K562 (cell line): ENCODE data around the gene LSM14B. TPM values are rescaled to one million over a fixed set of nuclear protein-coding genes. Genes with fewer than 3 reads are reported as not detected.

ENCODE experiments used
- ARNT ChIP-seq, 2 experiments: fragments of 450-650 bp; IDR thresholded peaks; 2 replicates each; pipeline ENCODE4 v1.6.1; 2016; ENCODE audit warnings: mild to moderate bottlenecking in 1 of 2
- ATF1 ChIP-seq, 2 experiments: fragments of 450-650 bp in 1 of 2; IDR thresholded peaks; 2 replicates each; pipeline ENCODE4 v1.6.1; 2016; ENCODE audit warnings: missing compliant biosample characterization in 1 of 2, missing genetic modification characterization in 1 of 2
- BACH1 ChIP-seq: fragments of 200-800 bp; sonication (Bioruptor generic); IDR thresholded peaks from 2 replicates; pipeline ENCODE4 v1.6.1; 2016; ENCODE audit warnings: missing genetic modification characterization, missing compliant biosample characterization
- BDP1 ChIP-seq: IDR thresholded peaks from 3 replicates; pipeline ENCODE4 v1.6.1; 2011; ENCODE audit not compliant: insufficient read length, insufficient read depth
- CAMTA2 ChIP-seq: fragments of 250-450 bp; sonication (Bioruptor Pico); conservative IDR thresholded peaks from 2 replicates; pipeline ENCODE4 v1.5.1; 2022
- DMBX1 ChIP-seq: fragments of 250-450 bp; sonication (Bioruptor Pico); IDR thresholded peaks from 2 replicates; pipeline ENCODE4 v1.8.0; 2022; ENCODE audit warnings: inconsistent platforms, mild to moderate bottlenecking, moderate library complexity, borderline replicate concordance
- E2F1 ChIP-seq: sonication (generic); formaldehyde crosslinking; IDR thresholded peaks from 2 replicates; pipeline ENCODE4 v1.8.1; 2023; ENCODE audit warnings: mild to moderate bottlenecking, missing genetic modification reagents, moderate library complexity
- HES1 ChIP-seq: fragments of 450-650 bp; IDR thresholded peaks from 2 replicates; pipeline ENCODE4 v1.6.1; 2016; ENCODE audit warnings: low read depth, mild to moderate bottlenecking, moderate library complexity
- MIER1 ChIP-seq: fragments of 450-650 bp; IDR thresholded peaks from 2 replicates; pipeline ENCODE4 v1.6.1; 2016; ENCODE audit warnings: antibody characterized with exemption, mild to moderate bottlenecking, low read depth
- NCOA6 ChIP-seq: fragments of 450-650 bp; IDR thresholded peaks from 2 replicates; pipeline ENCODE4 v1.6.1; 2017; ENCODE audit warnings: mild to moderate bottlenecking
- NFIC ChIP-seq: fragments of 450-650 bp; IDR thresholded peaks from 2 replicates; pipeline ENCODE4 v1.6.1; 2017; ENCODE audit warnings: mild to moderate bottlenecking, inconsistent platforms
- POLR2AphosphoS2 ChIP-seq: IDR thresholded peaks from 2 replicates; pipeline ENCODE4 v1.6.1; 2012; ENCODE audit warnings: low read length, improper control_type of control experiment
- POLR2B ChIP-seq: fragments of 450-650 bp; IDR thresholded peaks from 2 replicates; pipeline ENCODE4 v1.6.1; 2018; ENCODE audit warnings: low read depth; ENCODE audit not compliant: partially characterized antibody
- SUPT5H ChIP-seq: fragments of 450-650 bp; IDR thresholded peaks from 2 replicates; pipeline ENCODE4 v1.6.1; 2016
- TEAD1 ChIP-seq, 2 experiments: fragments of 450-650 bp in 1 of 2; sonication (generic) in 1 of 2; formaldehyde crosslinking; IDR thresholded peaks; 2 replicates each; pipeline versions ENCODE4 v1.4.0 to v1.8.0; 2020 to 2022; ENCODE audit warnings: mild to moderate bottlenecking in 2 of 2, missing genetic modification reagents in 1 of 2
- THRB ChIP-seq: fragments of 450-650 bp; formaldehyde crosslinking; conservative IDR thresholded peaks from 2 replicates; pipeline ENCODE4 v1.4.0; 2022; ENCODE audit warnings: mild to moderate bottlenecking, missing genetic modification characterization
- TRIM28 ChIP-seq: fragments of 450-650 bp; IDR thresholded peaks from 2 replicates; pipeline ENCODE4 v1.6.1; 2017
- WHSC1 ChIP-seq: IDR thresholded peaks from one replicate; pipeline ENCODE4 v1.6.1; 2012; ENCODE audit warnings: low read length, control low read depth, inconsistent platforms
- XRCC3 ChIP-seq: fragments of 450-650 bp; IDR thresholded peaks from 2 replicates; pipeline ENCODE4 v1.6.1; 2017; ENCODE audit warnings: mild to moderate bottlenecking, moderate library complexity
- ZNF3 ChIP-seq: fragments of 250-450 bp; sonication (Bioruptor Pico); IDR thresholded peaks from 2 replicates; pipeline ENCODE4 v1.5.0; 2021; ENCODE audit warnings: mild to moderate bottlenecking, moderate library complexity
- ZNF778 ChIP-seq: fragments of 450-650 bp; formaldehyde crosslinking; IDR thresholded peaks from 2 replicates; pipeline ENCODE4 v1.4.0; 2020; ENCODE audit warnings: mild to moderate bottlenecking, moderate library complexity
- polyA plus RNA-seq, 8 experiments: library from polyadenylated mRNA; depleted of rRNA in 4 of 8; stranded (reverse) in 5 of 8; unstranded in 3 of 8; fragments of >200 nt; fragmentation: Nextera tagmentation in 2 of 8; fragmentation: Illumina TruSeq in 1 of 8; extraction: Ambion mirVana in 2 of 8; extraction: Trizol in 1 of 8; gene quantifications; 2 replicates each; pipeline versions ENCODE4 v1.2.1 to v1.2.3, GENCODE V29; 2011 to 2014; ENCODE audit warnings: inconsistent platforms in 1 of 8, missing spikeins in 1 of 8
- total RNA-seq, 7 experiments: library from RNA; depleted of rRNA in 6 of 7; stranded (reverse); fragments of >200 nt in 6 of 7; fragmentation: Illumina TruSeq in 2 of 7; extraction: Trizol in 2 of 7; gene quantifications; 2 replicates each; pipeline versions ENCODE4 v1.2.1 to v1.2.3, GENCODE V29; 2011 to 2021; ENCODE audit warnings: low replicate concordance in 1 of 7
- TF ChIP-seq, protein P1 (sequence below): IDR thresholded peaks from 2 replicates; pipeline ENCODE4 v1.6.1; 2016; ENCODE audit warnings: missing genetic modification characterization, missing compliant biosample characterization
- TF ChIP-seq, protein P2 (sequence below): sonication (generic); formaldehyde crosslinking; IDR thresholded peaks from 2 replicates; pipeline ENCODE4 v1.9.0; 2022; ENCODE audit warnings: mild to moderate bottlenecking, missing genetic modification reagents
- TF ChIP-seq, protein P3 (sequence below): sonication (generic); formaldehyde crosslinking; IDR thresholded peaks from 2 replicates; pipeline ENCODE4 v1.8.1; 2023; ENCODE audit warnings: mild to moderate bottlenecking, missing genetic modification reagents

Gene LSM14B
- total and polyA plus RNA-seq, 9 of the 15 experiments (the other 6 are each of a cell fraction or from before 2014, with no cell fraction given): 0.66 to 36.0 (median 20.2) TPM

GRCh38 chr20:62134735-62135231 is 12.5 kb downstream of the LSM14B start (continued):
- TF ChIP-seq E2F1 (no peak), CAMTA2 (no peak), BDP1 (no peak), HES1 (no peak), BACH1 (tag) (no peak), NCOA6 (no peak), DMBX1 (CRISPR knock-in tag) (no peak), NFIC (peak; percentile 39), MIER1 (no peak), ATF1 (CRISPR knock-in tag; IDR thresholded peaks at IDR 0.05) (no peak), ATF1 (tag; IDR thresholded peaks at IDR 0.05) (no peak), POLR2B (peak; percentile 22), TEAD1 (CRISPR knock-in tag; IDR thresholded peaks at IDR 0.05) (no peak), TRIM28 (no peak), ZNF3 (CRISPR knock-in tag) (no peak), XRCC3 (no peak), POLR2AphosphoS2 (peak; percentile 88; the same call in 1 of the 2 replicates), THRB (CRISPR knock-in tag) (no peak), ZNF778 (CRISPR knock-in tag) (no peak), ARNT (IDR thresholded peaks at IDR 0.05) (no peak), WHSC1 (no peak), SUPT5H (peak; percentile 18; the same call in 1 of the 2 replicates)
- TF ChIP-seq, protein P1, sequence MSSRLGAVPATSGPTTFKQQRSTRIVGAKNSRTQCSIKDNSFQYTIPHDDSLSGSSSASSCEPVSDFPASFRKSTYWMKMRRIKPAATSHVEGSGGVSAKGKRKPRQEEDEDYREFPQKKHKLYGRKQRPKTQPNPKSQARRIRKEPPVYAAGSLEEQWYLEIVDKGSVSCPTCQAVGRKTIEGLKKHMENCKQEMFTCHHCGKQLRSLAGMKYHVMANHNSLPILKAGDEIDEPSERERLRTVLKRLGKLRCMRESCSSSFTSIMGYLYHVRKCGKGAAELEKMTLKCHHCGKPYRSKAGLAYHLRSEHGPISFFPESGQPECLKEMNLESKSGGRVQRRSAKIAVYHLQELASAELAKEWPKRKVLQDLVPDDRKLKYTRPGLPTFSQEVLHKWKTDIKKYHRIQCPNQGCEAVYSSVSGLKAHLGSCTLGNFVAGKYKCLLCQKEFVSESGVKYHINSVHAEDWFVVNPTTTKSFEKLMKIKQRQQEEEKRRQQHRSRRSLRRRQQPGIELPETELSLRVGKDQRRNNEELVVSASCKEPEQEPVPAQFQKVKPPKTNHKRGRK (tag): no peak
- TF ChIP-seq, protein P2, sequence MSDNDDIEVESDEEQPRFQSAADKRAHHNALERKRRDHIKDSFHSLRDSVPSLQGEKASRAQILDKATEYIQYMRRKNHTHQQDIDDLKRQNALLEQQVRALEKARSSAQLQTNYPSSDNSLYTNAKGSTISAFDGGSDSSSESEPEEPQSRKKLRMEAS (CRISPR knock-in tag): no peak
- TF ChIP-seq, protein P3, sequence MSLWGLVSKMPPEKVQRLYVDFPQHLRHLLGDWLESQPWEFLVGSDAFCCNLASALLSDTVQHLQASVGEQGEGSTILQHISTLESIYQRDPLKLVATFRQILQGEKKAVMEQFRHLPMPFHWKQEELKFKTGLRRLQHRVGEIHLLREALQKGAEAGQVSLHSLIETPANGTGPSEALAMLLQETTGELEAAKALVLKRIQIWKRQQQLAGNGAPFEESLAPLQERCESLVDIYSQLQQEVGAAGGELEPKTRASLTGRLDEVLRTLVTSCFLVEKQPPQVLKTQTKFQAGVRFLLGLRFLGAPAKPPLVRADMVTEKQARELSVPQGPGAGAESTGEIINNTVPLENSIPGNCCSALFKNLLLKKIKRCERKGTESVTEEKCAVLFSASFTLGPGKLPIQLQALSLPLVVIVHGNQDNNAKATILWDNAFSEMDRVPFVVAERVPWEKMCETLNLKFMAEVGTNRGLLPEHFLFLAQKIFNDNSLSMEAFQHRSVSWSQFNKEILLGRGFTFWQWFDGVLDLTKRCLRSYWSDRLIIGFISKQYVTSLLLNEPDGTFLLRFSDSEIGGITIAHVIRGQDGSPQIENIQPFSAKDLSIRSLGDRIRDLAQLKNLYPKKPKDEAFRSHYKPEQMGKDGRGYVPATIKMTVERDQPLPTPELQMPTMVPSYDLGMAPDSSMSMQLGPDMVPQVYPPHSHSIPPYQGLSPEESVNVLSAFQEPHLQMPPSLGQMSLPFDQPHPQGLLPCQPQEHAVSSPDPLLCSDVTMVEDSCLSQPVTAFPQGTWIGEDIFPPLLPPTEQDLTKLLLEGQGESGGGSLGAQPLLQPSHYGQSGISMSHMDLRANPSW (CRISPR knock-in tag): no peak
